Brain microvascular endothelial cell (primary cell): Measurements from ENCODE around the gene ART5.

Experiments used
- DNase-seq: peaks from one replicate; pipeline ENCODE4 v3.0.0-alpha.2; 2020
- H3K27ac ChIP-seq: fragments of 250-450 bp; sonication (Bioruptor Pico); 2 replicates; pipeline ENCODE4 v1.5.1; 2020; ENCODE audit warnings: mild to moderate bottlenecking, moderate library complexity
- H3K27me3 ChIP-seq: fragments of 250-450 bp; sonication (Bioruptor Pico); replicated peaks from 2 replicates; pipeline ENCODE4 v1.5.1; 2020; ENCODE audit warnings: mild to moderate bottlenecking
- H3K36me3 ChIP-seq: fragments of 250-450 bp; sonication (Bioruptor Pico); replicated peaks from 2 replicates; pipeline ENCODE4 v1.5.1; 2020; ENCODE audit warnings: mild to moderate bottlenecking
- H3K4me3 ChIP-seq: 2 replicates; pipeline ENCODE4 v1.5.1; 2011; ENCODE audit warnings: low read depth, mild to moderate bottlenecking, control low read depth, low read length, moderate library complexity
- CTCF ChIP-seq: IDR thresholded peaks from 2 replicates; pipeline ENCODE4 v1.5.1; 2011; ENCODE audit warnings: low read depth, mild to moderate bottlenecking, moderate library complexity, low read length, control low read depth, inconsistent platforms; ENCODE audit errors: missing control alignments
- in situ Hi-C: cut with HindIII; loops from 2 replicates; pipeline ENCODE4 v1.10.0; 2017; ENCODE audit warnings: low sequenced_read_pairs, low pct_ligation_motif_present

Gene ART5

DNA sequence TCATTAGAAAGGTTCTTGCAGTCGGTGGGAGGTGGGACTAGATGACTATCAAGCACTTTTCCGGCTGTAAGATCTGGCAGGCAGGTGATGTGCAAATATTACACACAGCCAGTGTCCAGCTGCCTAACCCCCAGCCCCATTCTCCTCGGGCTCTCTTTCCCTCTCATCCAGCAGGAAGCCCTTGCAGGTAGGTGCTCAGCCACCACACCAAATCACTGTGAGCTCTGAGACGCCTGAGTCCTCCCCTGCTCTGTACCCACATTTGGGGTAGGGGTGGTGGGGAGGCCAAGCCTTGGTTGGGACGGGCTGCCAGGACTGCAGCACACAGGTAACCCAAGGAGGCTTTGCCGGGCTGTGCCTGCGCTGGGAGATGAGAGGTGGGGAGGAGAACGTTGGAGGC lies 601 bp downstream of the ART5 start:
- TF ChIP-seq CTCF: no peak
- H3K27me3 ChIP-seq: no peaks in the 10 kb centered on the region
- in situ Hi-C loops: no loop called here
- no peak overlapping the region for H3K27ac ChIP-seq
- DNase-seq: no peak
- no peak overlapping the region for H3K4me3 ChIP-seq
- H3K36me3 ChIP-seq: no peaks in the 10 kb centered on the region

- in situ Hi-C loops: no loop called here
- no peaks in the 10 kb centered on the region for H3K27me3 ChIP-seq
Observed at GRCh38 chr11:3639841-3640240, 2.0 kb downstream of the ART5 start.

GRCh38 chr11:3638513-3638912 lies 3.3 kb downstream of the ART5 start:
- in situ Hi-C loops: no loop called here
- Histone ChIP-seq H3K27me3 (no peaks in the 10 kb centered on the region), H3K4me3 (no peak overlapping the region), H3K27ac (no peak overlapping the region), H3K36me3 (no peaks in the 10 kb centered on the region)
- no peak for TF ChIP-seq CTCF
- no peak for DNase-seq

More at GRCh38 chr11:3639841-3640240, 2.0 kb downstream of the ART5 start:
- no peak for DNase-seq
- TF ChIP-seq CTCF: no peak
- Histone ChIP-seq H3K36me3 (no peaks in the 10 kb centered on the region), H3K27ac (no peak overlapping the region), H3K4me3 (no peak overlapping the region)

DNA sequence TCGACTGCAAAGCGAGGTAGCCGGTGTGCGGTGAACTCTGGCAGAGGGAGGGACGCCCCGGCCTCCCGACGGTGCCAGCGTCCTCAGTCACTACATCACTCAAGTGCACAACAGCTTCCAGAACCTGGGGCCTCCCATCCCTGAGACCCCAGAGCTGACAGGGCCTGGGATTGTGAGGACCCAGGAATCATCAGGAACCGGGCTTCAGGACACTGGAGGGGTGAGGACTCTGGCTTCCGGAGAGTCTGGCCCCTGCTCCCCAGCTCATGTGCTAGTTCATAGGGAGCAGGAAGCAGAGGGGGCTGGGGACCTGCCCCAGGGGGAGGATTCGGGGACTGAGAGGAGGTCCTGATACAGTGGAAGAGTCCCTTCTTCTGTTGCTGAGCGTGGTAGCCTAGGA lies 4.6 kb downstream of the ART5 start:
- H3K27ac ChIP-seq: no peak overlapping the region
- H3K27me3 ChIP-seq: no peaks in the 10 kb centered on the region
- H3K36me3 ChIP-seq: no peaks in the 10 kb centered on the region
- in situ Hi-C loops: no loop called here
- no peak for DNase-seq
- TF ChIP-seq CTCF: no peak
- no peak overlapping the region for H3K4me3 ChIP-seq

GRCh38 chr11:3635641-3636375 lies 6.0 kb downstream of the ART5 start:
- DNase-seq: no peak

More at GRCh38 chr11:3635641-3636375, 6.0 kb downstream of the ART5 start:
- Histone ChIP-seq H3K27me3 (no peaks in the 10 kb centered on the region), H3K4me3 (no peak overlapping the region), H3K27ac (no peak overlapping the region), H3K36me3 (no peaks in the 10 kb centered on the region)
- in situ Hi-C loops: no loop called here
- no peak for TF ChIP-seq CTCF
